ENCODE data around the gene TM9SF3. TPM values are rescaled to one million over a fixed set of nuclear protein-coding genes. Genes with fewer than 3 reads are reported as not detected.

The TM9SF3 gene
- total RNA-seq, 2 donors from 2014 or later = 73.7 to 75.2 TPM

DNA sequence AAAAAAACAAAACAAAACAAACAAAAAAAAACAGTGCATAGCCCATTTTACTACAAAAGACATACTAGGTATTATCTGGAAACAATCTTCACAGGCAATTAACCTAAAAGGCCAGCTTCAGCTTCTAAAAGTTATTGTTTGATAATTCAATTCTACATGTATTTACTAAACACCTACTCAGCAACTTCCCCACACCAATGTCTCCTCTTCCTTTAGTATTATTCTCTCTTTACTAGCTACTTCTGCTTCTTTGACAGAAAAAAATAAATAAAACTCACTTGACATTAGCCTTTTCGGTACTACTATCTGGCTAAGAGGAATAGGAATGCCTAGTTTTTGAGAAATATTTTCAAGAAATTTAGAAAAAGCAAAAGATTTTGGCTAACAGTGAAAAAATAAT lies 2.8 kb downstream of the TM9SF3 start:
- H3K27me3 ChIP-seq = no peaks in the 10 kb centered on the region
- TF ChIP-seq, protein P1, sequence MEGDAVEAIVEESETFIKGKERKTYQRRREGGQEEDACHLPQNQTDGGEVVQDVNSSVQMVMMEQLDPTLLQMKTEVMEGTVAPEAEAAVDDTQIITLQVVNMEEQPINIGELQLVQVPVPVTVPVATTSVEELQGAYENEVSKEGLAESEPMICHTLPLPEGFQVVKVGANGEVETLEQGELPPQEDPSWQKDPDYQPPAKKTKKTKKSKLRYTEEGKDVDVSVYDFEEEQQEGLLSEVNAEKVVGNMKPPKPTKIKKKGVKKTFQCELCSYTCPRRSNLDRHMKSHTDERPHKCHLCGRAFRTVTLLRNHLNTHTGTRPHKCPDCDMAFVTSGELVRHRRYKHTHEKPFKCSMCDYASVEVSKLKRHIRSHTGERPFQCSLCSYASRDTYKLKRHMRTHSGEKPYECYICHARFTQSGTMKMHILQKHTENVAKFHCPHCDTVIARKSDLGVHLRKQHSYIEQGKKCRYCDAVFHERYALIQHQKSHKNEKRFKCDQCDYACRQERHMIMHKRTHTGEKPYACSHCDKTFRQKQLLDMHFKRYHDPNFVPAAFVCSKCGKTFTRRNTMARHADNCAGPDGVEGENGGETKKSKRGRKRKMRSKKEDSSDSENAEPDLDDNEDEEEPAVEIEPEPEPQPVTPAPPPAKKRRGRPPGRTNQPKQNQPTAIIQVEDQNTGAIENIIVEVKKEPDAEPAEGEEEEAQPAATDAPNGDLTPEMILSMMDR (IDR thresholded peaks at IDR 0.05) = no peak
- no peak for TF ChIP-seq POLR2A (IDR thresholded peaks at IDR 0.05)
- no peak for ATAC-seq
- intact Hi-C loops (cut with DNase I) = no loop called here
- peaks cover 71% of the 10 kb centered on the region for H3K4me1 ChIP-seq
- no peak overlapping the region for H3K4me3 ChIP-seq
- WGBS, 2 donors = 65 to 76% methylated on average over 1 of the region's 1 CpG
- H3K9me3 ChIP-seq = no peaks in the 10 kb centered on the region
- H3K36me3 ChIP-seq (replicated peaks in 1 of 2; ENCODE audit: insufficient read depth in 1 of 2, low read depth in 2 of 2) = no peaks in the 10 kb centered on the region
- DNase-seq = no peak
- H3K27ac ChIP-seq = no peak overlapping the region

DNA sequence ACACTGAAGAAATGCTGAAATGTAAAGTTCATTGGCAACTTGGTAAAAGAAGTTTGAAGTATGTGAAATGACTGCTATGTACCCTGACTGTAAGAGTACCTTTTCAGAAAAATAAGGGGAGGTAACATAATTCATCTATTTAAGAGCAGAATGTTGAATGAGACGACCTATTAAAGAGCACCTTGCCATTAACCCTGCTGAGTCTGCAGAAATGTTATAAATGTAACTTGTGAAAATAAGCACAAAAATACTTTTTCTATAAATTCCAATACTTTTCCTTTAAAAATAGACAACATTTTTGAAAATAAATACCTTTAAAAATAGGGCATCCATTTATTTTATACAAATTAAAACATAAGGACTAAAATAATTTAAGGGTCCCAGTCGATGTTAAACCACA lies 7.7 kb downstream of the TM9SF3 start:
- Histone ChIP-seq H3K36me3 (replicated peaks in 1 of 2; ENCODE audit: insufficient read depth in 1 of 2, low read depth in 2 of 2) (peaks cover 0 to 2% of the 10 kb centered on the region in 2 donors), H3K4me1 (peaks cover 77% of the 10 kb centered on the region), H3K4me3 (no peak overlapping the region), H3K27me3 (no peaks in the 10 kb centered on the region), H3K27ac (peak overlapping the region in 3 of 4 donors; percentile 47 to 72 (median 67)), H3K9me3 (no peaks in the 10 kb centered on the region)
- DNase-seq (no peak), ATAC-seq (no peak)
- TF ChIP-seq, protein P1 (IDR thresholded peaks at IDR 0.05) = no peak
- TF ChIP-seq POLR2A (IDR thresholded peaks at IDR 0.05) = no peak
- intact Hi-C loops (cut with DNase I) = no loop called here
- WGBS, 2 donors = 59 to 64% methylated on average over 2 of the region's 2 CpGs

DNA sequence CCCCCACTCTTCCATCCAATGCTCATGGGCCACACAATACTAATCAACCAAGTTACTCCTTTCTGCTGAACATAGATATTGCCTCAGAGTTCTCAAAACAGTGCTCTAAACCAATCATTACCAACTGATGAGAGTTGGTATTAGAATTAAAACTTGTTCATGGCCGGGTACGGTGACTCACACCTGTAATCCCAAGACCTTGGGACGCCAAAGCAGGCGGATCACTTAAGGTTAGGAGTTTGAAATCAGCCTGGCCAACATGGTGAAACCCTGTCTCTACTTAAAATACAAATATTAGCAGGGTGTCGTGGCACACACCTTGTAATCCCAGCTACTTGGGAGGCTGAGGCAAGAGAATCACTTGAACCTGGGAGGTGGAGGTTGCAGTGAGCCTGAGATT lies 8.2 kb downstream of the TM9SF3 start:
- H3K27ac ChIP-seq = peak overlapping the region in 3 of 4 donors; percentile 47 to 72 (median 67)
- no peak overlapping the region for H3K4me3 ChIP-seq
- ATAC-seq (peak; percentile 45), DNase-seq (peak; percentile 29 to 48 (median 37))
- H3K9me3 ChIP-seq = no peaks in the 10 kb centered on the region
- H3K4me1 ChIP-seq = peaks cover 74% of the 10 kb centered on the region
- H3K36me3 ChIP-seq (replicated peaks in 1 of 2; ENCODE audit: insufficient read depth in 1 of 2, low read depth in 2 of 2) = peaks cover 0 to 2% of the 10 kb centered on the region in 2 donors
- WGBS, 2 donors = 34 to 47% methylated on average over 3 to 5 of the region's 5 CpGs
- intact Hi-C loops (cut with DNase I) = no loop called here
- TF ChIP-seq POLR2A (IDR thresholded peaks at IDR 0.05) = no peak
- TF ChIP-seq, protein P1 (IDR thresholded peaks at IDR 0.05) = no peak
- no peaks in the 10 kb centered on the region for H3K27me3 ChIP-seq

DNA sequence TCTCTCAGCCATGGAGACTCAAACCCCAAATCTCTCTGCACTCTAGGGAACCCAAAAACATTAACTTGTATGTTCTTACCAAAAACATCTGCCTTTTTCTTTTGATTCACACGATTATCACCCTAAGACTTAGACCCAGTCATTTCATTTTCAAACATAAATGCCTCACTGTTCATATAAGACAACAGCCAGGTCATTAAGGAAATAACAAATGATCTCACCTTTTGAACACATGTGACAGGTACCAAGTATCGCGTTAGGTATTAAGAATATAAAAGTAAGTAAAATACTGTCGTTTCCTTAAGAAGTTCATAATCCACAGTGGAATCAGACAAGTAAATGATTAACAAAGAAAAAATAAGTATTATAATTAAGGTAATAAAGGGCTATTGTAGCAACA lies 8.8 kb downstream of the TM9SF3 start:
- TF ChIP-seq, protein P1 (IDR thresholded peaks at IDR 0.05) = no peak
- TF ChIP-seq POLR2A (IDR thresholded peaks at IDR 0.05) = no peak
- ATAC-seq = peak; percentile 65
- H3K27me3 ChIP-seq = no peaks in the 10 kb centered on the region
- DNase-seq = no peak
- peaks cover 0 to 2% of the 10 kb centered on the region in 2 donors for H3K36me3 ChIP-seq (replicated peaks in 1 of 2; ENCODE audit: insufficient read depth in 1 of 2, low read depth in 2 of 2)
- peak overlapping the region in 3 of 4 donors; percentile 47 to 72 (median 67) for H3K27ac ChIP-seq
- intact Hi-C loops (cut with DNase I) = no loop called here
- 24 to 30% methylated on average over 4 of the region's 4 CpGs for WGBS, 2 donors
- no peak overlapping the region for H3K4me3 ChIP-seq
- no peaks in the 10 kb centered on the region for H3K9me3 ChIP-seq
- H3K4me1 ChIP-seq = peaks cover 74% of the 10 kb centered on the region

DNA sequence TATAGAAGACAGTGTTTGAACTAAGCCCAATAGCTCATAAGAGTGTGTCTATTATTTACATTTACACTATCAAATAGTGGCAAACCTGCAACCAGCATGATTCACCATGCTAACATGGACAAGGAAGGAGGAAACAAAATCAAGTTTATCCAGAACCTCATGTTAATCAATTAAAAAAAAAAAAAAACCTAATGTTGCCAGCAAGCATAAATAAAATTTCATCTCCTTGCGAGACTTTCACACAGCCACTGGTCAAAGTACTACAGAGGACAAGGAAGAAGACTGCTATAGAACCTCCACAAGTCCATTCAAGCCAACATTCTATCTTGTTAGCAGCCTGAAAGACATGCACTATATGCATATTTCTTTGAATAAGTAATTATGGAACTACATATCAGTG lies 9.7 kb downstream of the TM9SF3 start:
- H3K9me3 ChIP-seq = no peaks in the 10 kb centered on the region
- intact Hi-C loops (cut with DNase I) = no loop called here
- no peak for TF ChIP-seq POLR2A (IDR thresholded peaks at IDR 0.05)
- TF ChIP-seq, protein P1 (IDR thresholded peaks at IDR 0.05) = no peak
- DNase-seq = peak in 1 of 4 donors; percentile 58
- H3K27me3 ChIP-seq = no peaks in the 10 kb centered on the region
- peaks cover 74% of the 10 kb centered on the region for H3K4me1 ChIP-seq
- 33 to 34% methylated on average over 1 of the region's 1 CpG for WGBS, 2 donors
- no peak overlapping the region for H3K4me3 ChIP-seq
- H3K27ac ChIP-seq = peak overlapping the region in 3 of 4 donors; percentile 47 to 72 (median 67)
- peaks cover 0 to 2% of the 10 kb centered on the region in 2 donors for H3K36me3 ChIP-seq (replicated peaks in 1 of 2; ENCODE audit: insufficient read depth in 1 of 2, low read depth in 2 of 2)
- ATAC-seq = peak; percentile 77

All from body of pancreas (tissue), 4 donors.